GM19099 (cell line): ENCODE measurements around the gene SLC35F3.

Experiments used
- POLR2A ChIP-seq: IDR thresholded peaks from 3 replicates; pipeline ENCODE4 v1.6.1; 2011; ENCODE audit warnings: low read depth; ENCODE audit not compliant: insufficient read length; ENCODE audit errors: extremely low read depth

The SLC35F3 gene

GRCh38 chr1:234090212-234091064, 186.0 kb downstream of the SLC35F3 start:
- TF ChIP-seq POLR2A, result no peak

- TF ChIP-seq POLR2A, result no peak
Measured at GRCh38 chr1:234091065-234091401, 186.6 kb downstream of the SLC35F3 start.

GRCh38 chr1:234091876-234092275, 187.4 kb downstream of the SLC35F3 start:
- no peak for TF ChIP-seq POLR2A

GRCh38 chr1:234093107-234093506, 188.6 kb downstream of the SLC35F3 start:
- TF ChIP-seq POLR2A, result no peak

- TF ChIP-seq POLR2A, result no peak
Measured at GRCh38 chr1:234093741-234094140, 189.3 kb downstream of the SLC35F3 start.

- no peak for TF ChIP-seq POLR2A
Measured at GRCh38 chr1:234094172-234094571, 189.7 kb downstream of the SLC35F3 start.

- TF ChIP-seq POLR2A, result no peak
Measured at GRCh38 chr1:234096161-234096770, 191.8 kb downstream of the SLC35F3 start.

- TF ChIP-seq POLR2A, result no peak
Measured at GRCh38 chr1:234102583-234102982, 198.1 kb downstream of the SLC35F3 start.

- TF ChIP-seq POLR2A, result no peak
Measured at GRCh38 chr1:234103198-234103597, 198.7 kb downstream of the SLC35F3 start.

GRCh38 chr1:234106032-234106431, 201.6 kb downstream of the SLC35F3 start:
- TF ChIP-seq POLR2A, result no peak

GRCh38 chr1:234107416-234108021, 203.0 kb downstream of the SLC35F3 start:
- TF ChIP-seq POLR2A, result no peak

GRCh38 chr1:234108921-234109320, 204.4 kb downstream of the SLC35F3 start:
- TF ChIP-seq POLR2A, result no peak

- TF ChIP-seq POLR2A, result no peak
Measured at GRCh38 chr1:234109840-234110239, 205.4 kb downstream of the SLC35F3 start.

GRCh38 chr1:234111458-234112142, 207.1 kb downstream of the SLC35F3 start:
- no peak for TF ChIP-seq POLR2A

- TF ChIP-seq POLR2A, result no peak
Measured at GRCh38 chr1:234114648-234115307, 210.3 kb downstream of the SLC35F3 start.
